Fibroblast of the aortic adventitia (primary cell): ENCODE measurements around the gene NEDD4L. TPM values are rescaled to one million over a fixed set of nuclear protein-coding genes. Genes with fewer than 3 reads are reported as not detected.

Experiments
- DNase-seq: peaks from one replicate; pipeline ENCODE4 v3.0.0-alpha.2; 2010; ENCODE audit warnings: low read depth
- H3K4me3 ChIP-seq: 2 replicates; pipeline ENCODE4 v1.5.1; 2011; ENCODE audit warnings: low read depth, mild to moderate bottlenecking, control low read depth, low read length, moderate library complexity
- CTCF ChIP-seq: IDR thresholded peaks from 2 replicates; pipeline ENCODE4 v1.5.1; 2011; ENCODE audit warnings: mild to moderate bottlenecking, low read length, control low read depth, inconsistent platforms; ENCODE audit not compliant: insufficient read depth
- total RNA-seq: library from RNA; depleted of rRNA; stranded (reverse); fragments of >200 nt; gene quantifications from 2 replicates; pipeline ENCODE4 v1.2.3, GENCODE V29; 2012; ENCODE audit warnings: low replicate concordance

The NEDD4L gene
- total RNA-seq, 1 donor, result 22.2 TPM

DNA sequence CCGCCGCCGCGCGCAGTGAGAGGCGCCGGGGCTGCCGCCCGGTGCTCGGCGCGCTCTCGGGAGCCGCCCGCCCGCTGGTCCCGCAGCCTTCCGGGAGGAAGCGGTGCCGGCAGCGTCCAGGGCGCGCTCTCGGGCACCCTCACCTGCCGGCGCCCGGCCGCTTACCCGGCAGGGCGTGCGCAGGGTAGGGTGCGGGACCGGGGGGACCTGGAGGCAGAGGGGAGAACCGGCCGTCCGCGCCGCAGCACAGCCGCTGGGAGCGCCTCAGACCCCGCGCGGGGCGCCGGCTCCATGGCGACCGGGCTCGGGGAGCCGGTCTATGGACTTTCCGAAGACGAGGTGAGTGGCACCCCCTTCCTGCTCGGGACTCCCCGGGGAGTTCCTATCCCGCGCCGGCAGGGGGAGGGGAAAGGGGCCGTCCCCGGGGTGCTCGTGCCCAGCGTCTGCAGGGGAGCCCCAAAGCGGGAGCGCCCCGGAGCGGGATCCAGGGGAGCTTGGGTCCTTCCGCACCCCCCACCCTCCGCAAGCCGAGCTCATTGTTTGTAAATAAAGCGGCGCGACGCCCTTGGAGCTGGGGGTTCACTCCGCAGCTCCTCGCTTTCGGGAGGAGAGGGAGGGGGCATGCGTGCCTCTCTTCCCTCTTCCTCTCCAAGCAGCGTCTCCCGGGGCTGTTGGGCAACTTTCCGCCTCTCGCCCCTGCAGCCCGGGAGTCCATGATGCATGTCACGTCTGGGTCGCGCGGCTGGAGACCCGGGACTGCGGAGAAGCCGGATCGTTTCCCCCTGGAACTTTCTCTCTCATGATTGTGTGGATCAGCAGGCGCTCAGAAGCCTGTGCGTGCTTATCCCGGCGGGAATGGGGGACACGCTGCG, 580 bp downstream of the NEDD4L start:
- DNase-seq, result peak; percentile 13
- peak overlapping the region; percentile 72 for H3K4me3 ChIP-seq
- TF ChIP-seq CTCF, result no peak

GRCh38 chr18:58045242-58046092, 1.4 kb downstream of the NEDD4L start:
- peak overlapping the region; percentile 72 for H3K4me3 ChIP-seq
- TF ChIP-seq CTCF, result no peak
- peak; percentile 15 for DNase-seq

DNA sequence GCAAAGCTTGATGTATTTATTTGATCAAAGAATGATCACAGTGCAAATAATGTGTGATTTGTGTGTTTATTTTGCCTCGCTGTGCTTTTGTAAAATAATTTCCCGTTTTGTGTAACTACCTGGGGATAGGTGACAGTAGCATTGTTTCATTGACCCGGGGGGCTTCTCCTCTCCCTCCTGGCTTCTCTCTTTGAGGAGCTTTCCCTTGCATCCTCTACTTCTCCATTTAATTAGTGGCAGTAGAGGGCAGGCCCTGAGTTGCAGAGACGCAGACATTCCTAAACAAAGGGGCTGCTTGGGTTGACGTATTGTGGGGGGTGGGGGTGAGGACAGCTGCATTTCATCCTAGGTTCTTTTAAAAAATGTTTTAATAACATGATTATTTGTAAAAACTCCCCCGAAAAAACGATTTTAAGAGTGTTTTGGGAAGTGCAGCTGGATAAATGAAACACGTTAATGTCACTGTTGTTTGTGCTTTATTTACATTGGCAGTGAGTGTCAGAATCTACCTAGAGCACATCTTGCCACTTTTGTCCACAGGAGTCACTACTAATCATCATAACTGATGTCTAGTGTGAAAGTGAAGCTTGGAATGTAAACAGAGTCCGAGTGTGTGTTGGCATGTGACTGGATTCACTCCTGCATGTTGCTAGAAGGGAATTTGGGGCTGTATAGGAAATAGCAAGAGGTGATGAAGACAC, 2.2 kb downstream of the NEDD4L start:
- TF ChIP-seq CTCF, result no peak
- H3K4me3 ChIP-seq, result no peak overlapping the region
- no peak for DNase-seq

DNA sequence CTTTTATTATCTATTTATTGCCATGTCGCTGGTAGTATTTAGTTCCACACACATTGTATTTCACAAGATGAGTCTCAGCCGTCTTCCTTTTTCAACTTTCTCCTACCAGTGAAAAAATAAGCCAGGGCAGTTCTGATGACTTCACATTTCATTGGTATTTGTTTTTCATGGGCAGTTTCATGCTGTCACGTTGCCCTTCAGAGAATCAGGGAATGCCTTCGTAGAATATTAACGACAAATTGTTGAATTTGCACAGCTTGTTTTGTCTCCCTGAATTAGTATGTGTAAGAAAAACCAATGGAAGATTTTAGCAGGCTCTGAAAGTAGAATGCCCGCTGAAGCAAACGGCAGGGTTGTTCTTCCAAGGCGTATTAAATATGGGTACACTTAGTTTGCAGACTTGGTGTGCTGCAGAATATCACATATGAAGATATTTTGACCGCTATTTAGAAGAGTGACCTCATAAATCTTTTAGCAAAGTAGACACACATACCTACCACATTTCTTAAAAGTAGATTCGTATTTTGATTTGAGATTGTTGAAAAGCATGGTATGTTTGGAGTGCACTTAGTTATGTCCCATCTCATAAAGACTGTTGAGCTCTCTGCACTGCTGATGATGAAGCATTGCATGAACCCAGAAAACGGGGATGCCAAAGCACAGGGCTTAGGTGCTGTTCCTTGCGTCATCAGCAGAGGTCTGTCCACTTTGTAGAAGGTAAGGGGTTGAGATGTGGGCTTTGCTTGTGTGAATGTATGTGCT, 2.9 kb downstream of the NEDD4L start:
- no peak for TF ChIP-seq CTCF
- no peak overlapping the region for H3K4me3 ChIP-seq
- DNase-seq, result no peak

GRCh38 chr18:58047556-58047882, 3.5 kb downstream of the NEDD4L start:
- no peak overlapping the region for H3K4me3 ChIP-seq
- no peak for TF ChIP-seq CTCF
- DNase-seq, result peak; percentile 38

- no peak for TF ChIP-seq CTCF
- DNase-seq, result no peak
Observed at GRCh38 chr18:58048081-58048642, 4.1 kb downstream of the NEDD4L start.

More at GRCh38 chr18:58048081-58048642, 4.1 kb downstream of the NEDD4L start:
- no peak overlapping the region for H3K4me3 ChIP-seq
